ENCODE measurements around the gene PSMG3. TPM values are rescaled to one million over a fixed set of nuclear protein-coding genes. Genes with fewer than 3 reads are reported as not detected.
A peak's percentile ranks its signal among the peaks of the same experiment; 100 is the strongest.

The PSMG3 gene
- total RNA-seq, 1 experiment from 2014 or later, result 49.8 TPM

GRCh38 chr7:1601956-1602355, 32.1 kb upstream of the PSMG3 start:
- DNase-seq, result peak; percentile 55

GRCh38 chr7:1599640-1600395, 30.0 kb upstream of the PSMG3 start:
- Histone ChIP-seq H3K4me3 (ENCODE audit: insufficient read depth, low read depth, low read length) (no peak overlapping the region), H3K27me3 (ENCODE audit: control insufficient read depth, insufficient read depth, low read length) (no peaks in the 10 kb centered on the region), H3K36me3 (replicated peaks; ENCODE audit: control insufficient read depth, insufficient read depth, low read length) (no peaks in the 10 kb centered on the region)
- DNase-seq, result peak; percentile 54

More at GRCh38 chr7:1601956-1602355, 32.1 kb upstream of the PSMG3 start:
- H3K36me3 ChIP-seq (replicated peaks; ENCODE audit: control insufficient read depth, insufficient read depth, low read length), result no peaks in the 10 kb centered on the region
- no peaks in the 10 kb centered on the region for H3K27me3 ChIP-seq (ENCODE audit: control insufficient read depth, insufficient read depth, low read length)
- H3K4me3 ChIP-seq (ENCODE audit: insufficient read depth, low read depth, low read length), result no peak overlapping the region

GRCh38 chr7:1598961-1599639, 29.3 kb upstream of the PSMG3 start:
- peak; percentile 63 for DNase-seq
- no peak overlapping the region for H3K4me3 ChIP-seq (ENCODE audit: insufficient read depth, low read depth, low read length)
- H3K36me3 ChIP-seq (replicated peaks; ENCODE audit: control insufficient read depth, insufficient read depth, low read length), result no peaks in the 10 kb centered on the region
- no peaks in the 10 kb centered on the region for H3K27me3 ChIP-seq (ENCODE audit: control insufficient read depth, insufficient read depth, low read length)

GRCh38 chr7:1598286-1598685, 28.5 kb upstream of the PSMG3 start:
- H3K27me3 ChIP-seq (ENCODE audit: control insufficient read depth, insufficient read depth, low read length), result no peaks in the 10 kb centered on the region
- no peak for DNase-seq

GRCh38 chr7:1597791-1598190, 28.0 kb upstream of the PSMG3 start:
- H3K27me3 ChIP-seq (ENCODE audit: control insufficient read depth, insufficient read depth, low read length), result no peaks in the 10 kb centered on the region
- H3K36me3 ChIP-seq (replicated peaks; ENCODE audit: control insufficient read depth, insufficient read depth, low read length), result no peaks in the 10 kb centered on the region
- DNase-seq, result peak; percentile 36
- no peak overlapping the region for H3K4me3 ChIP-seq (ENCODE audit: insufficient read depth, low read depth, low read length)

More at GRCh38 chr7:1598286-1598685, 28.5 kb upstream of the PSMG3 start:
- H3K4me3 ChIP-seq (ENCODE audit: insufficient read depth, low read depth, low read length), result no peak overlapping the region
- H3K36me3 ChIP-seq (replicated peaks; ENCODE audit: control insufficient read depth, insufficient read depth, low read length), result no peaks in the 10 kb centered on the region

GRCh38 chr7:1597066-1597760, 27.4 kb upstream of the PSMG3 start:
- no peak for DNase-seq
- no peaks in the 10 kb centered on the region for H3K27me3 ChIP-seq (ENCODE audit: control insufficient read depth, insufficient read depth, low read length)
- no peak overlapping the region for H3K4me3 ChIP-seq (ENCODE audit: insufficient read depth, low read depth, low read length)
- H3K36me3 ChIP-seq (replicated peaks; ENCODE audit: control insufficient read depth, insufficient read depth, low read length), result no peaks in the 10 kb centered on the region

GRCh38 chr7:1596181-1597043, 26.6 kb upstream of the PSMG3 start:
- DNase-seq, result peak; percentile 35

GRCh38 chr7:1595636-1596035, 25.8 kb upstream of the PSMG3 start:
- Histone ChIP-seq H3K27me3 (ENCODE audit: control insufficient read depth, insufficient read depth, low read length) (no peaks in the 10 kb centered on the region), H3K4me3 (ENCODE audit: insufficient read depth, low read depth, low read length) (no peak overlapping the region), H3K36me3 (replicated peaks; ENCODE audit: control insufficient read depth, insufficient read depth, low read length) (no peaks in the 10 kb centered on the region)
- peak; percentile 34 for DNase-seq

More at GRCh38 chr7:1596181-1597043, 26.6 kb upstream of the PSMG3 start:
- H3K4me3 ChIP-seq (ENCODE audit: insufficient read depth, low read depth, low read length), result no peak overlapping the region
- H3K36me3 ChIP-seq (replicated peaks; ENCODE audit: control insufficient read depth, insufficient read depth, low read length), result no peaks in the 10 kb centered on the region
- no peaks in the 10 kb centered on the region for H3K27me3 ChIP-seq (ENCODE audit: control insufficient read depth, insufficient read depth, low read length)

GRCh38 chr7:1595027-1595426, 25.2 kb upstream of the PSMG3 start:
- no peaks in the 10 kb centered on the region for H3K27me3 ChIP-seq (ENCODE audit: control insufficient read depth, insufficient read depth, low read length)
- no peaks in the 10 kb centered on the region for H3K36me3 ChIP-seq (replicated peaks; ENCODE audit: control insufficient read depth, insufficient read depth, low read length)
- no peak for DNase-seq
- H3K4me3 ChIP-seq (ENCODE audit: insufficient read depth, low read depth, low read length), result no peak overlapping the region

- no peak overlapping the region for H3K4me3 ChIP-seq (ENCODE audit: insufficient read depth, low read depth, low read length)
- H3K36me3 ChIP-seq (replicated peaks; ENCODE audit: control insufficient read depth, insufficient read depth, low read length), result no peaks in the 10 kb centered on the region
- H3K27me3 ChIP-seq (ENCODE audit: control insufficient read depth, insufficient read depth, low read length), result no peaks in the 10 kb centered on the region
- no peak for DNase-seq
Measured at GRCh38 chr7:1593904-1594421, 24.1 kb upstream of the PSMG3 start.

GRCh38 chr7:1593091-1593866, 23.4 kb upstream of the PSMG3 start:
- DNase-seq, result peak; percentile 70
- Histone ChIP-seq H3K27me3 (ENCODE audit: control insufficient read depth, insufficient read depth, low read length) (no peaks in the 10 kb centered on the region), H3K4me3 (ENCODE audit: insufficient read depth, low read depth, low read length) (no peak overlapping the region), H3K36me3 (replicated peaks; ENCODE audit: control insufficient read depth, insufficient read depth, low read length) (no peaks in the 10 kb centered on the region)

GRCh38 chr7:1592299-1592871, 22.6 kb upstream of the PSMG3 start:
- Histone ChIP-seq H3K4me3 (ENCODE audit: insufficient read depth, low read depth, low read length) (no peak overlapping the region), H3K27me3 (ENCODE audit: control insufficient read depth, insufficient read depth, low read length) (no peaks in the 10 kb centered on the region), H3K36me3 (replicated peaks; ENCODE audit: control insufficient read depth, insufficient read depth, low read length) (no peaks in the 10 kb centered on the region)
- DNase-seq, result peak; percentile 55

GRCh38 chr7:1591876-1592275, 22.0 kb upstream of the PSMG3 start:
- Histone ChIP-seq H3K4me3 (ENCODE audit: insufficient read depth, low read depth, low read length) (no peak overlapping the region), H3K36me3 (replicated peaks; ENCODE audit: control insufficient read depth, insufficient read depth, low read length) (no peaks in the 10 kb centered on the region), H3K27me3 (ENCODE audit: control insufficient read depth, insufficient read depth, low read length) (no peaks in the 10 kb centered on the region)
- no peak for DNase-seq
